ENCODE results near the gene ATF6. TPM values are rescaled to one million over a fixed set of nuclear protein-coding genes. Genes with fewer than 3 reads are reported as not detected.

ATF6 gene
- total and polyA plus RNA-seq, 8 donors: 3.4 to 54.3 (median 13.5) TPM

DNA sequence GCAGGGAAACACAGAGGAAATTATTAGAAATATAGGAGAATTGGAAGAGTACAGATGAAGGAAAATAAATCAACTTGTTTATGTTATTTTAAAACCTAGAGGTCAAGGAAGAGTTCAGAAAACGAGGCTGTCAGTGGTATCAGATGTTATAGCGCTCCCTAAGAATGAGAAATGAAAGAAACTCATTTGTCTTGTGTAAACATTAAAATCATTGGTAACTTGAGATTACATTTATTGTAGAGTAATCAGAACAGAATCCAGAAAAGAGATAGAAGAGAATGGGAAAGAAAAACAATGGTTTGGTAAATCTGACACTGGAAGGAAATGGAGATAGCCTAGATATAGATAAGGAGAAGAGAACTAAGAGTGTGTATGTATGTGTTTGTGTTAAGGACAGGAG is 106.4 kb downstream of the ATF6 start:
- Histone ChIP-seq H3K36me3 (peaks cover 0 to 5% (median 0%) of the 10 kb centered on the region in 4 donors), H3K4me3 (no peak overlapping the region), H3K4me1 (peaks cover 0 to 9% (median 0%) of the 10 kb centered on the region in 4 donors), H3K27ac (no peak overlapping the region), H3K27me3 (no peaks in the 10 kb centered on the region), H3K9me3 (no peaks in the 10 kb centered on the region)
- WGBS, 5 donors: 21 to 58% (median 33%) methylated on average over 2 of the region's 2 CpGs
- intact Hi-C loops (cut with DNase I; ENCODE audit: low total_unique reads): no loop called here
- DNase-seq: no peak
- TF ChIP-seq POLR2AphosphoS5 (IDR thresholded peaks at IDR 0.05) (no peak), POLR2A (IDR thresholded peaks at IDR 0.05) (no peak), EP300 (IDR thresholded peaks at IDR 0.05) (no peak)
- TF ChIP-seq, protein P1, sequence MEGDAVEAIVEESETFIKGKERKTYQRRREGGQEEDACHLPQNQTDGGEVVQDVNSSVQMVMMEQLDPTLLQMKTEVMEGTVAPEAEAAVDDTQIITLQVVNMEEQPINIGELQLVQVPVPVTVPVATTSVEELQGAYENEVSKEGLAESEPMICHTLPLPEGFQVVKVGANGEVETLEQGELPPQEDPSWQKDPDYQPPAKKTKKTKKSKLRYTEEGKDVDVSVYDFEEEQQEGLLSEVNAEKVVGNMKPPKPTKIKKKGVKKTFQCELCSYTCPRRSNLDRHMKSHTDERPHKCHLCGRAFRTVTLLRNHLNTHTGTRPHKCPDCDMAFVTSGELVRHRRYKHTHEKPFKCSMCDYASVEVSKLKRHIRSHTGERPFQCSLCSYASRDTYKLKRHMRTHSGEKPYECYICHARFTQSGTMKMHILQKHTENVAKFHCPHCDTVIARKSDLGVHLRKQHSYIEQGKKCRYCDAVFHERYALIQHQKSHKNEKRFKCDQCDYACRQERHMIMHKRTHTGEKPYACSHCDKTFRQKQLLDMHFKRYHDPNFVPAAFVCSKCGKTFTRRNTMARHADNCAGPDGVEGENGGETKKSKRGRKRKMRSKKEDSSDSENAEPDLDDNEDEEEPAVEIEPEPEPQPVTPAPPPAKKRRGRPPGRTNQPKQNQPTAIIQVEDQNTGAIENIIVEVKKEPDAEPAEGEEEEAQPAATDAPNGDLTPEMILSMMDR (IDR thresholded peaks at IDR 0.05): no peak

DNA sequence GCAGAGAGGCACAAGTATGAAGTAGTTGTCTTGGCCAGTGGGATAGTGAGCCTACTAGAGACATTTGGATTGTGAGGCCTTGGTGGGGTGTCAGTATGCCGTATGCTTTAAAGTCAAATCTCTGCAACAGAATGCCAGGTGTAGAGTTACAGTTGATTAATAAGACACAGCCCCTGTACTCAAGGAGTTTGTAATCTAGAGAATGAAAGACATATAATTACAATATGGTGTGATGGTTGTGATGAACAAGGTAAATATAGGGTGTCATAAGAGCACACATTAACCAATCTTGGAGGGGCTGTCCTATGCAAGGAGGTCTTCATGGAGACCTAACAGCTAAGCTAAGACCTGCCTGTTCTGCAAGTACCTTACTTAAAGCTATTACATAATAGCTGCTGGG is 113.1 kb downstream of the ATF6 start:
- H3K27me3 ChIP-seq: no peaks in the 10 kb centered on the region
- WGBS, 5 donors: 94 to 98% (median 96%) methylated on average over 1 of the region's 1 CpG
- no peak overlapping the region for H3K4me3 ChIP-seq
- intact Hi-C loops (cut with DNase I; ENCODE audit: low total_unique reads): no loop called here
- H3K4me1 ChIP-seq: peaks cover 0 to 11% (median 5%) of the 10 kb centered on the region in 4 donors
- H3K27ac ChIP-seq: no peak overlapping the region
- TF ChIP-seq, protein P1 (IDR thresholded peaks at IDR 0.05): no peak
- no peak for TF ChIP-seq POLR2A (IDR thresholded peaks at IDR 0.05)
- TF ChIP-seq POLR2AphosphoS5 (IDR thresholded peaks at IDR 0.05): no peak
- TF ChIP-seq EP300 (IDR thresholded peaks at IDR 0.05): no peak
- no peak for DNase-seq
- H3K36me3 ChIP-seq: no peaks in the 10 kb centered on the region
- no peaks in the 10 kb centered on the region for H3K9me3 ChIP-seq

DNA sequence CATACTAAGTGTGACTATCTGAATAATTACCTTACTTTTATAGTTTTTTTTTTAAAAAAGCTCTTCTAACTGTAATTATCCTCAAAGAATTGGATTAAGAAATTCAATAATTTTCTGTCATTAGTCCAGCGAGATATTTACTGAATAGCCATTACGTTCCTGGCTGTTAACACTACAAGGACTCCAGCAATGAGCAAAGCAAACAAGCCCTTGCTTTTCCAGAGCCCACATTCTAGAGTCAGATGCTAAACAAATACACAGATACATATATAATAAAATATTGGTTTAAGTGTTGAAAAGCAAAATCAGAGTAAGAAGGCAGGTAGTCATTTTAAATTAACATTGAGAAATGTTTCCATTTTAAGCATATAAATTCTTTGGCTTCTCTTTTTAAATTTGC is 118.4 kb downstream of the ATF6 start:
- no peak for DNase-seq
- H3K36me3 ChIP-seq: peaks cover 0 to 24% (median 19%) of the 10 kb centered on the region in 4 donors
- 27 to 52% (median 42%) methylated on average over 2 of the region's 2 CpGs for WGBS, 5 donors
- TF ChIP-seq POLR2A (IDR thresholded peaks at IDR 0.05) (no peak), EP300 (IDR thresholded peaks at IDR 0.05) (no peak), POLR2AphosphoS5 (IDR thresholded peaks at IDR 0.05) (no peak)
- TF ChIP-seq, protein P1 (IDR thresholded peaks at IDR 0.05): no peak
- no peaks in the 10 kb centered on the region for H3K27me3 ChIP-seq
- H3K4me3 ChIP-seq: no peak overlapping the region
- peaks cover 0 to 24% (median 17%) of the 10 kb centered on the region in 4 donors for H3K4me1 ChIP-seq
- H3K9me3 ChIP-seq: no peaks in the 10 kb centered on the region
- H3K27ac ChIP-seq: no peak overlapping the region
- intact Hi-C loops (cut with DNase I; ENCODE audit: low total_unique reads): no loop called here

DNA sequence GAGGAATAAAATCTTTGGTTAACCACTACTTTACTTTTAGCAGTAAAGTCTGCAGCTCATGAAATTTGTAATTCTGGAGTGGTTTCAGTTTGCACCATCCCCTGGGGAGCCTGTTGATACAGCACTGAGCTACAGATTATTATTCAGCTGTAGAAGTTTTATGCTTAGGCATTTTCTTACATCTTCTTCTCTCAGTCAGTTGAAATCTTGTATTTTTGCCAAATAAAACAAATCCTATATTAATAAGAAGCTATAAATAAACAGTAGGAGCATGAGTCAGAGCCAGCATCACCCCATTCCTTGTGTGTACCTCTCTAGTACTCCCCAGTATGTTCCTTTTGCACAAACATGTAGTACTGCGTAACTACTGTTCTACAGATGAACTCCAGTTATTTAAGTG is 118.9 kb downstream of the ATF6 start:
- 35 to 64% (median 47%) methylated on average over 1 of the region's 1 CpG for WGBS, 5 donors
- TF ChIP-seq POLR2A (IDR thresholded peaks at IDR 0.05): no peak
- no peak for TF ChIP-seq POLR2AphosphoS5 (IDR thresholded peaks at IDR 0.05)
- no peak for TF ChIP-seq EP300 (IDR thresholded peaks at IDR 0.05)
- TF ChIP-seq, protein P1 (IDR thresholded peaks at IDR 0.05): no peak
- Histone ChIP-seq H3K27me3 (no peaks in the 10 kb centered on the region), H3K4me3 (no peak overlapping the region), H3K27ac (no peak overlapping the region), H3K36me3 (peaks cover 0 to 25% (median 22%) of the 10 kb centered on the region in 4 donors), H3K9me3 (no peaks in the 10 kb centered on the region), H3K4me1 (peaks cover 0 to 24% (median 17%) of the 10 kb centered on the region in 4 donors)
- intact Hi-C loops (cut with DNase I; ENCODE audit: low total_unique reads): no loop called here
- DNase-seq: peak in 1 of 2 donors; percentile 57
